Measurements from ENCODE around the gene ALDH7A1. TPM values are rescaled to one million over a fixed set of nuclear protein-coding genes. Genes with fewer than 3 reads are reported as not detected.

ALDH7A1 gene
- total RNA-seq, 1 experiment from 2014 or later: 148 TPM

GRCh38 chr5:126523818-126524510, 71.1 kb downstream of the ALDH7A1 start:
- Histone ChIP-seq H3K14ac (ENCODE audit: insufficient read depth, low read length) (no peak overlapping the region), H3K79me1 (ENCODE audit: insufficient read depth, low read depth, low read length, poor library complexity, severe bottlenecking) (no peaks in the 10 kb centered on the region), H4K91ac (ENCODE audit: insufficient read length, low read depth, low read length) (no peak overlapping the region), H2AK5ac (ENCODE audit: insufficient read length, low read length) (no peak overlapping the region), H3K56ac (ENCODE audit: insufficient read length, low read depth, low read length) (no peak overlapping the region), H3K23ac (ENCODE audit: insufficient read length, low read depth, low read length) (no peak overlapping the region), H4K5ac (ENCODE audit: insufficient read length, low read depth, low read length) (no peak overlapping the region), H2BK120ac (ENCODE audit: low read depth, low read length, poor library complexity, severe bottlenecking) (no peak overlapping the region), H3K27ac (ENCODE audit: insufficient read length, low read depth, low read length) (no peak overlapping the region), H3K23me2 (ENCODE audit: insufficient read length, low read depth, low read length, poor library complexity, severe bottlenecking) (no peaks in the 10 kb centered on the region), H2BK12ac (ENCODE audit: insufficient read length, low read depth, low read length) (no peak overlapping the region), H3K4me1 (ENCODE audit: insufficient read depth, low read length) (no peaks in the 10 kb centered on the region), H2AFZ (ENCODE audit: low read length) (no peak overlapping the region), H3K4ac (ENCODE audit: low read depth, low read length) (no peak overlapping the region), H3K9me3 (ENCODE audit: control insufficient read depth, low read depth, low read length) (no peaks in the 10 kb centered on the region), H2BK20ac (ENCODE audit: low read depth, low read length, poor library complexity, severe bottlenecking) (no peak overlapping the region), H2BK15ac (ENCODE audit: low read depth, low read length) (no peak overlapping the region), H3K4me2 (ENCODE audit: insufficient read depth, insufficient read length, low read length) (no peak overlapping the region), H3K27me3 (ENCODE audit: insufficient read depth, low read length) (no peaks in the 10 kb centered on the region), H3K9ac (ENCODE audit: extremely low read depth, insufficient read length, low read length) (no peak overlapping the region), H3K79me2 (ENCODE audit: insufficient read depth, low read length) (no peaks in the 10 kb centered on the region), H3K18ac (ENCODE audit: insufficient read length, low read depth, low read length) (no peak overlapping the region), H3T11ph (ENCODE audit: low read length) (no peak overlapping the region), H2BK5ac (ENCODE audit: insufficient read length, low read length) (no peak overlapping the region), H4K20me1 (ENCODE audit: control insufficient read depth, insufficient read depth, insufficient read length) (no peaks in the 10 kb centered on the region), H4K8ac (replicated peaks; ENCODE audit: insufficient read length, low read depth, low read length) (no peak overlapping the region)
- no peak overlapping the region for H3K4me3 Mint-ChIP-seq
- H3K4me1 Mint-ChIP-seq: peaks cover 17 to 18% of the 10 kb centered on the region in 2 experiments
- no peaks in the 10 kb centered on the region; a peak in 1 of 7 replicates for H3K36me3 Mint-ChIP-seq (ENCODE audit: insufficient read depth in 1 of 3, low read depth in 3 of 3)
- TF ChIP-seq CTCF (conservative IDR thresholded peaks at IDR 0.05): no peak
- no peaks in the 10 kb centered on the region for H3K27me3 Mint-ChIP-seq (ENCODE audit: low read depth)
- no peak overlapping the region for H3K27ac Mint-ChIP-seq
- H3K9me3 Mint-ChIP-seq: peaks cover 2 to 3% of the 10 kb centered on the region in 2 experiments; a peak in 1 of 5 replicates
- no peak for DNase-seq
- no CpG with 5 or more reads among the region's 8 CpGs for WGBS (ENCODE audit: extremely low coverage, insufficient read length, low lambda C conversion rate)
